GM23248 (cell line): ENCODE data around the gene TRERF1. TPM values are rescaled to one million over a fixed set of nuclear protein-coding genes. Genes with fewer than 3 reads are reported as not detected.

Source experiments
- DNase-seq: peaks from one replicate; pipeline ENCODE4 v3.0.0-alpha.2; 2015
- H2AFZ ChIP-seq: fragments of 200-600 bp; sonication (generic); 2 replicates; pipeline ENCODE4 v1.6.1; 2016; ENCODE audit warnings: antibody characterized with exemption
- H3F3A ChIP-seq: fragments of 200-600 bp; sonication (generic); 2 replicates; pipeline ENCODE4 v1.6.1; 2016; ENCODE audit warnings: mild to moderate bottlenecking, antibody characterized with exemption, mixed run types; ENCODE audit not compliant: insufficient read depth
- H3K27ac ChIP-seq: fragments of 200-600 bp; sonication (generic); 2 replicates; pipeline ENCODE4 v1.5.1; 2016; ENCODE audit warnings: mild to moderate bottlenecking
- H3K27me3 ChIP-seq: fragments of 200-600 bp; sonication (generic); replicated peaks from 2 replicates; pipeline ENCODE4 v1.6.1; 2016; ENCODE audit warnings: mild to moderate bottlenecking; ENCODE audit not compliant: insufficient read depth
- H3K36me3 ChIP-seq: fragments of 200-600 bp; sonication (generic); 2 replicates; pipeline ENCODE4 v1.6.1; 2016; ENCODE audit warnings: low read depth, mild to moderate bottlenecking
- H3K4me1 ChIP-seq: fragments of 200-600 bp; sonication (generic); 2 replicates; pipeline ENCODE4 v1.6.1; 2016; ENCODE audit warnings: mild to moderate bottlenecking; ENCODE audit not compliant: insufficient read depth
- H3K4me2 ChIP-seq: fragments of 200-600 bp; sonication (generic); one replicate; pipeline ENCODE4 v1.6.1; 2016; ENCODE audit warnings: mild to moderate bottlenecking; ENCODE audit not compliant: unreplicated experiment
- H3K4me3 ChIP-seq: fragments of 200-600 bp; sonication (generic); 2 replicates; pipeline ENCODE4 v1.5.1; 2016; ENCODE audit warnings: mild to moderate bottlenecking
- H3K79me2 ChIP-seq: fragments of 200-600 bp; sonication (generic); 2 replicates; pipeline ENCODE4 v1.6.1; 2016; ENCODE audit warnings: mild to moderate bottlenecking; ENCODE audit not compliant: insufficient read depth
- H3K9ac ChIP-seq: fragments of 200-600 bp; sonication (generic); 2 replicates; pipeline ENCODE4 v1.6.1; 2016; ENCODE audit warnings: mild to moderate bottlenecking
- H3K9me2 ChIP-seq: fragments of 200-600 bp; sonication (generic); 2 replicates; pipeline ENCODE4 v1.6.1; 2016; ENCODE audit warnings: mixed run types, mild to moderate bottlenecking, moderate library complexity; ENCODE audit not compliant: insufficient read depth
- H3K9me3 ChIP-seq: fragments of 200-600 bp; sonication (generic); one replicate; pipeline ENCODE4 v1.6.1; 2017; ENCODE audit warnings: low read depth
- H4K20me1 ChIP-seq: fragments of 200-600 bp; sonication (generic); 2 replicates; pipeline ENCODE4 v1.6.0; 2016; ENCODE audit not compliant: insufficient read depth
- EZH2 ChIP-seq: fragments of 200-600 bp; sonication (generic); IDR thresholded peaks from 2 replicates; pipeline ENCODE4 v1.6.1; 2018; ENCODE audit warnings: antibody characterized with exemption, mild to moderate bottlenecking; ENCODE audit not compliant: insufficient read depth, poor library complexity, severe bottlenecking
- EZH2phosphoT487 ChIP-seq: fragments of 200-600 bp; sonication (generic); IDR thresholded peaks from 2 replicates; pipeline ENCODE4 v1.6.1; 2018; ENCODE audit warnings: antibody characterized with exemption, moderate library complexity, mild to moderate bottlenecking, low read depth; ENCODE audit not compliant: insufficient read depth
- WGBS, 2 experiments: methylation state at CpG; one replicate each; pipeline ENCODE4 v1.1.6; 2015 to 2017; ENCODE audit warnings: low lambda C conversion rate in 2 of 2, low coverage in 1 of 2; ENCODE audit errors: missing lambda C conversion rate in 2 of 2; 5-methylcytosine and 5-hydroxymethylcytosine counted together
- in situ Hi-C: fragments of 300-500 bp; cut with MboI; formaldehyde crosslinking; loops from 2 replicates; pipeline ENCODE4 v1.15.0; 2020
- polyA plus RNA-seq: library from polyadenylated mRNA; unstranded; fragments of >200 nt; fragmentation: Nextera tagmentation; extraction: Ambion mirVana; gene quantifications from 2 replicates; pipeline ENCODE4 v1.2.1, GENCODE V29; 2016
- total RNA-seq: library from RNA; depleted of rRNA; stranded (reverse); fragments of >200 nt; shearing (Covaris generic); gene quantifications from 2 replicates; pipeline ENCODE4 v1.2.3, GENCODE V29; 2014

The TRERF1 gene
- total and polyA plus RNA-seq, 2 experiments from 2014 or later = 2.7 to 3.1 TPM

- H3F3A ChIP-seq = peaks cover 12% of the 10 kb centered on the region
- peaks cover 32% of the 10 kb centered on the region; the same call in 1 of the 2 replicates for H3K79me2 ChIP-seq
- H2AFZ ChIP-seq = no peak overlapping the region
- no peaks in the 10 kb centered on the region for H3K9me3 ChIP-seq
- in situ Hi-C loops = no loop called here
- no peak overlapping the region for H3K27ac ChIP-seq
- H3K4me1 ChIP-seq = peaks cover 12% of the 10 kb centered on the region
- no peaks in the 10 kb centered on the region for H3K27me3 ChIP-seq
- H3K4me3 ChIP-seq = no peak overlapping the region
- no peak overlapping the region for H3K4me2 ChIP-seq
- 93 to 95% methylated on average over 5 of the region's 5 CpGs for WGBS, 2 experiments
- no peaks in the 10 kb centered on the region for H4K20me1 ChIP-seq
- H3K9me2 ChIP-seq = no peaks in the 10 kb centered on the region
- no peaks in the 10 kb centered on the region for H3K36me3 ChIP-seq
- peak; percentile 30 for DNase-seq
- no peak overlapping the region for H3K9ac ChIP-seq
- no peak for TF ChIP-seq EZH2
- no peak for TF ChIP-seq EZH2phosphoT487
Observed at GRCh38 chr6:42359021-42359420, 92.7 kb downstream of the TRERF1 start.

- Histone ChIP-seq H3K9me2 (no peaks in the 10 kb centered on the region), H3K9ac (no peak overlapping the region), H3K27me3 (no peaks in the 10 kb centered on the region), H3F3A (peaks cover 24% of the 10 kb centered on the region), H3K36me3 (no peaks in the 10 kb centered on the region), H2AFZ (no peak overlapping the region), H3K9me3 (no peaks in the 10 kb centered on the region), H3K4me1 (peaks cover 27% of the 10 kb centered on the region), H3K27ac (no peak overlapping the region), H3K4me3 (no peak overlapping the region), H3K79me2 (peaks cover 21% of the 10 kb centered on the region; the same call in 1 of the 2 replicates), H3K4me2 (no peak overlapping the region), H4K20me1 (no peaks in the 10 kb centered on the region)
- in situ Hi-C loops = no loop called here
- TF ChIP-seq EZH2phosphoT487 (no peak), EZH2 (no peak)
- DNase-seq = no peak
- 93 to 96% methylated on average over 3 of the region's 3 CpGs for WGBS, 2 experiments
Observed at GRCh38 chr6:42355416-42355815, 96.3 kb downstream of the TRERF1 start.

GRCh38 chr6:42354702-42355101 is 97.0 kb downstream of the TRERF1 start:
- 44 to 60% methylated on average over 1 of the region's 1 CpG for WGBS, 2 experiments
- no peak overlapping the region for H2AFZ ChIP-seq
- no peak overlapping the region for H3K4me2 ChIP-seq
- peaks cover 32% of the 10 kb centered on the region for H3F3A ChIP-seq
- H3K79me2 ChIP-seq = peaks cover 14% of the 10 kb centered on the region; the same call in 1 of the 2 replicates
- no peaks in the 10 kb centered on the region for H3K9me2 ChIP-seq
- no peaks in the 10 kb centered on the region for H3K27me3 ChIP-seq
- H3K27ac ChIP-seq = no peak overlapping the region
- in situ Hi-C loops = no loop called here
- H3K9ac ChIP-seq = no peak overlapping the region
- H3K4me1 ChIP-seq = peaks cover 34% of the 10 kb centered on the region
- H3K4me3 ChIP-seq = no peak overlapping the region
- H3K36me3 ChIP-seq = no peaks in the 10 kb centered on the region
- DNase-seq = no peak
- TF ChIP-seq EZH2 (no peak), EZH2phosphoT487 (no peak)
- H4K20me1 ChIP-seq = no peaks in the 10 kb centered on the region
- H3K9me3 ChIP-seq = no peaks in the 10 kb centered on the region

- Histone ChIP-seq H3K27ac (peak overlapping the region; percentile 25; the same call in 1 of the 2 replicates), H3K4me1 (peaks cover 30% of the 10 kb centered on the region), H3K4me2 (no peak overlapping the region), H3K4me3 (no peak overlapping the region), H3K9me3 (no peaks in the 10 kb centered on the region), H3K9me2 (no peaks in the 10 kb centered on the region), H4K20me1 (no peaks in the 10 kb centered on the region), H3K79me2 (peaks cover 6% of the 10 kb centered on the region; the same call in 1 of the 2 replicates), H3K9ac (no peak overlapping the region), H2AFZ (no peak overlapping the region), H3K27me3 (no peaks in the 10 kb centered on the region), H3K36me3 (no peaks in the 10 kb centered on the region), H3F3A (peaks cover 33% of the 10 kb centered on the region)
- in situ Hi-C loops = no loop called here
- TF ChIP-seq EZH2 (no peak), EZH2phosphoT487 (no peak)
- WGBS, 2 experiments = 75 to 76% methylated on average over 12 of the region's 12 CpGs
- DNase-seq = peak; percentile 91
Observed at GRCh38 chr6:42352856-42353564, 98.7 kb downstream of the TRERF1 start.
